Heart left ventricle (tissue), 16 donors: ENCODE data around the gene CIAPIN1. TPM values are rescaled to one million over a fixed set of nuclear protein-coding genes. Genes with fewer than 3 reads are reported as not detected.

Experiments used
- ATAC-seq, 4 donors: fragments of 200-7000 bp; cut with Tn5 transposase; one replicate each; pipeline ENCODE4 v1.9.1; 2020 to 2022; ENCODE audit warnings: moderate library complexity in 4 of 4, mild to moderate bottlenecking in 3 of 4, moderate number of reproducible peaks in 1 of 4
- DNase-seq, 5 donors: peaks; one replicate each; pipeline ENCODE4 v3.0.0-alpha.2; 2020
- H3K27ac ChIP-seq, 12 donors: fragments of 200-600 bp; sonication (generic) in 4 of 12; one replicate each; pipeline versions ENCODE4 v1.5.0 to v1.8.0; 2016 to 2022; ENCODE audit warnings: mild to moderate bottlenecking in 2 of 12
- H3K27me3 ChIP-seq, 9 donors: fragments of 200-600 bp; sonication (generic) in 2 of 9; one replicate each; pipeline versions ENCODE4 v1.5.1 to v1.8.0; 2016 to 2022; ENCODE audit warnings: mild to moderate bottlenecking in 3 of 9
- H3K36me3 ChIP-seq, 9 donors: fragments of 200-600 bp; sonication (generic) in 2 of 9; one replicate each; pipeline versions ENCODE4 v1.5.0 to v1.8.0; 2018 to 2022; ENCODE audit warnings: mild to moderate bottlenecking in 2 of 9
- H3K4me1 ChIP-seq, 12 donors: fragments of 200-600 bp; sonication (generic) in 4 of 12; one replicate each; pipeline versions ENCODE4 v1.5.0 to v1.8.0; 2016 to 2022; ENCODE audit warnings: mild to moderate bottlenecking in 3 of 12
- H3K4me3 ChIP-seq, 12 donors: fragments of 200-600 bp; sonication (generic) in 4 of 12; one replicate each; pipeline versions ENCODE4 v1.5.0 to v1.8.0; 2017 to 2022; ENCODE audit warnings: mild to moderate bottlenecking in 9 of 12, moderate library complexity in 4 of 12
- H3K9me3 ChIP-seq, 12 donors: fragments of 200-600 bp; sonication (generic) in 4 of 12; one replicate each; pipeline versions ENCODE4 v1.5.0 to v1.8.0; 2016 to 2022; ENCODE audit warnings: mild to moderate bottlenecking in 1 of 12
- POLR2A ChIP-seq, 2 donors: fragments of 450-650 bp; IDR thresholded peaks; one replicate each; pipeline ENCODE4 v1.6.1; 2017; ENCODE audit warnings: antibody characterized with exemption in 2 of 2, mild to moderate bottlenecking in 2 of 2, moderate library complexity in 2 of 2
- WGBS, 4 donors: extraction: QIAGEN DNeasy Blood & Tissue Kit in 2 of 4; methylation state at CpG; one replicate each; pipeline versions ENCODE4 v1.1.5 to v1.1.7; 2013 to 2018; 5-methylcytosine and 5-hydroxymethylcytosine counted together
- intact Hi-C, 10 donors: fragments of 100-400 bp; cut with DNase I; formaldehyde crosslinking; loops; one replicate each; pipeline versions ENCODE4 v1.11.1 to v1.14.2; 2022
- polyA plus RNA-seq, 2 donors: library from polyadenylated mRNA; stranded (reverse); fragments of 200-250 nt; gene quantifications; one replicate each; pipeline ENCODE4 v1.2.3, GENCODE V29; 2013
- total RNA-seq, 9 donors: library from RNA; depleted of rRNA in 2 of 9; stranded (reverse); fragments of >200 nt in 2 of 9; fragmentation: NEBNext Ultra II Directional in 3 of 9; extraction: Animal tissue kit (Norgen Biotek cat#: 25700) in 3 of 9; gene quantifications; one replicate each; pipeline versions ENCODE4 v1.1.0 to v1.2.4, GENCODE V29; 2016 to 2023
- TF ChIP-seq, protein P1 (sequence below), 12 donors: fragments of 200-600 bp; sonication (generic) in 4 of 12; IDR thresholded peaks; one replicate each; pipeline versions ENCODE4 v1.5.0 to v1.8.0; 2018 to 2022; ENCODE audit warnings: antibody characterized with exemption in 12 of 12, mild to moderate bottlenecking in 5 of 12
- donor health status: ischemic (EF 13 %, LVEDD 7.1; RV severe dilation, severe dysfunction).
- donor health status: healthy with polysubstance abuse.
- donor health status: DM: no; HTN: yes; CAD: no.
- donor health status: DM: no; HTN: no; CAD: no.
- donor health status: ischemic (EF 25% LVEDD 6.9; RV normal size, moderate dysfunction).
- donor health status: ischemic (EF 25% LVEDD 5.7; RV mildly dilated, moderate dysfunction).
- donor health status: healthy.
- donor health status: DM: yes; HTN: yes; CAD: no.
- donor health status: ischemic (EF 35%, LVEDD 5.7; RV mildly dilated, moderate dysfunction).
- donor health status: nonischemic (EF 11% LVEDD 7.7; RV severe dilation, severe dysfunction).
- donor health status: DM: yes; HTN: yes; CAD: no.
- donor health status: PGD.
- donor health status: ischemic (EF 29% LVEDD 5.4; RV normal size, mild dysfunction).
- donor health status: nonischemic (EF 23%, LVEDD 6.1; RV moderate dilation, normal function).

The CIAPIN1 gene
- total and polyA plus RNA-seq, 11 donors: 22.4 to 73.2 (median 51.7) TPM

DNA sequence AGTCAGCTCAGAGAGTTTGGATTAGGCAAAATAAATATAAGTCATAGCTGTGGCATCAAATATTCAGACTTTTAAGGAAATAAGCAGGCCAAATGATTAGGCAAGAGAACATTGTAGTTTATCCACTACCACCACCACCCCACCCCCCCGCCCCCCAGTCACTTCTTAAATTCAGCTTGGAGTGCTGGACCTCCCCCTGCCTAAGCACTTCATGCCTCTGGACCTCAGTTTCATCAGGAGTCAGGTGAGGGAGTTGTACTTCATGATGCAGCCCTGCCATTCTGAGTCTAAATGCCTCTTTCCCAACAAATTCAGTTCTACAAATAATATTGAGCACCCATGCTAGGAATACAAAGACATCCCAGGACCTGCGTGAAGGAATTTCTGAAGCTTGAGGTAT is 17.3 kb upstream of the CIAPIN1 start:
- 91 to 98% (median 96%) methylated on average over 2 of the region's 2 CpGs for WGBS, 4 donors
- H3K9me3 ChIP-seq: no peaks in the 10 kb centered on the region
- peaks cover 0 to 82% (median 74%) of the 10 kb centered on the region in 9 donors for H3K36me3 ChIP-seq
- no peak overlapping the region for H3K27ac ChIP-seq
- no peak for TF ChIP-seq POLR2A (IDR thresholded peaks at IDR 0.05)
- TF ChIP-seq, protein P1, sequence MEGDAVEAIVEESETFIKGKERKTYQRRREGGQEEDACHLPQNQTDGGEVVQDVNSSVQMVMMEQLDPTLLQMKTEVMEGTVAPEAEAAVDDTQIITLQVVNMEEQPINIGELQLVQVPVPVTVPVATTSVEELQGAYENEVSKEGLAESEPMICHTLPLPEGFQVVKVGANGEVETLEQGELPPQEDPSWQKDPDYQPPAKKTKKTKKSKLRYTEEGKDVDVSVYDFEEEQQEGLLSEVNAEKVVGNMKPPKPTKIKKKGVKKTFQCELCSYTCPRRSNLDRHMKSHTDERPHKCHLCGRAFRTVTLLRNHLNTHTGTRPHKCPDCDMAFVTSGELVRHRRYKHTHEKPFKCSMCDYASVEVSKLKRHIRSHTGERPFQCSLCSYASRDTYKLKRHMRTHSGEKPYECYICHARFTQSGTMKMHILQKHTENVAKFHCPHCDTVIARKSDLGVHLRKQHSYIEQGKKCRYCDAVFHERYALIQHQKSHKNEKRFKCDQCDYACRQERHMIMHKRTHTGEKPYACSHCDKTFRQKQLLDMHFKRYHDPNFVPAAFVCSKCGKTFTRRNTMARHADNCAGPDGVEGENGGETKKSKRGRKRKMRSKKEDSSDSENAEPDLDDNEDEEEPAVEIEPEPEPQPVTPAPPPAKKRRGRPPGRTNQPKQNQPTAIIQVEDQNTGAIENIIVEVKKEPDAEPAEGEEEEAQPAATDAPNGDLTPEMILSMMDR (IDR thresholded peaks at IDR 0.05): no peak
- ATAC-seq: no peak
- H3K4me1 ChIP-seq: peaks cover 0 to 32% (median 20%) of the 10 kb centered on the region in 12 donors
- H3K4me3 ChIP-seq: no peak overlapping the region
- no peaks in the 10 kb centered on the region for H3K27me3 ChIP-seq
- no peak for DNase-seq
- intact Hi-C loops: loop anchor here in 2 of 10 donors (5.0 kb wide), 1 partner anchor 53 kb away; no protein-coding TSS in a partner anchor

DNA sequence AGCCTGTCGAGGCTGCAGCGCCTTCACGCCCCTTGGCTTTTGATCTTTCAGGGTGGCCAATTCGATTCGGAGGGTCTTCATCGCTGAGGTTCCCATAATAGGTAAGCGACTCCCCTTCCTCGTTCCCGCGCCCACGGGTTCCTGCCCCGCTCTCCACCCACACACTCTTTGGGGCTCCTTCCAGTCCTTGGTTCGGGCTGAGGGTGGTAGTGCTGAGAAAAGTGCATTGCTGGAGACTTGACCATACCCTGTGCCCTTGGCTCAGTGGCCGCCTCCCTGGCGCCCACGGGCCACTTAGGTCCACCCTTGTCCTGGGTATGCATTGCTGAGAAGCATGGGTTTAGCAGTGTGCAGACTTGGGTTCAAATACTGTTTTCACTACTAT is 15.8 kb upstream of the CIAPIN1 start:
- peak in 3 of 4 donors; percentile 21 to 40 (median 40) for ATAC-seq
- Histone ChIP-seq H3K9me3 (no peaks in the 10 kb centered on the region), H3K27ac (peak overlapping the region; percentile 54 to 93 (median 86)), H3K4me3 (peak overlapping the region; percentile 67 to 99 (median 88)), H3K27me3 (no peaks in the 10 kb centered on the region), H3K4me1 (peaks cover 0 to 32% (median 20%) of the 10 kb centered on the region in 12 donors), H3K36me3 (peaks cover 0 to 82% (median 74%) of the 10 kb centered on the region in 9 donors)
- WGBS, 4 donors: 0 to 1% (median 1%) methylated on average over 16 of the region's 16 CpGs
- TF ChIP-seq, protein P1 (IDR thresholded peaks at IDR 0.05): no peak
- TF ChIP-seq POLR2A (IDR thresholded peaks at IDR 0.05): no peak
- no peak for DNase-seq
- intact Hi-C loops: loop anchor here in 3 of 10 donors (2.0 to 5.0 kb wide), 2 partner anchors 54 kb away; no protein-coding TSS in a partner anchor

DNA sequence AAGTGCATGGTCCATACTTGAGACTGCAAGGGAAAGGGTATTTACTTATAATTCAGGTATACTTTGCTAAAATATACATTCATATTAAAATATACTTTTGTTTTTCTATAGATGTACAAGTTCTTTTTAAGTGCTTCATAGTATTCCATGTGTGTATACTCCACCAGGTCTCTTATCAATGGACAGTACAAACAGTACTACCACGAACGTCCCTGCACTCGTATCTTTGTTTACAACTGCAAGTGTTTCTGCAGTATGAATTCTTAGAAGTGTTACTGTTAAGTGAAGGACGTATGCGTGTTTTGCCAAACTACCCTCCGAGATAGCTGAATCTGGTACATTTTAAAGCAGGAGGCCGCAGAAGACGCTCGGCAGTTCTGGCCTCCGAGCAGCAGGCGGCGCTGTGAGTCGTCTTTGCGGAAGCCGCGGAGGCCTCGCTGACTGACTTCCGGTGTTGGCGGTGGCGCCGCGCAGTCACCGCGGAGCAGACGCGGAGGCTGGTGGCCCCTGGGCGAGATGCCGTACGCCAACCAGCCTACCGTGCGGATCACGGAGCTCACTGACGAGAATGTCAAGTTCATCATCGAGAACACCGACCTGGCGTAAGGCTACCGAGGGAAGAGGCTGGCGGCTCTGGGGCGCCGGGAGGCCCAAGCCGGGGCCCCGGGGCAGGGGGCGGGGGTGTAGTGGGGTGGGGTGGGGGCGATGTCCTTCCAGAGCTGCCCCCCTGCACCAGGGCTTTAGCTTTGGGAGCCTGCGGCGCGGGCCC is 15.2 kb upstream of the CIAPIN1 start, which contains the start of gene POLR2C:
Gene POLR2C (plus strand): TSS at position 471 of the 769 bp plus-strand sequence. CDS start 46 bp downstream, at position 517.
- H3K27me3 ChIP-seq: no peaks in the 10 kb centered on the region
- intact Hi-C loops: loop anchor here in 3 of 10 donors (2.0 to 5.0 kb wide), 2 partner anchors 54 to 55 kb away; no protein-coding TSS in a partner anchor
- peak within 1 kb of the TSS; percentile 54 to 93 (median 86) for H3K27ac ChIP-seq
- peaks cover 0 to 32% (median 20%) of the 10 kb centered on the region in 12 donors for H3K4me1 ChIP-seq
- ATAC-seq (peak; percentile 81 to 92 (median 89)), DNase-seq (peak; percentile 87 to 95 (median 90))
- H3K9me3 ChIP-seq: no peaks in the 10 kb centered on the region
- H3K36me3 ChIP-seq: peaks cover 0 to 82% (median 74%) of the 10 kb centered on the region in 9 donors
- 1 to 2% (median 2%) methylated on average over 28 to 47 of the region's 47 CpGs for whole genome bisulfite sequencing, 4 donors
- peak within 1 kb of the TSS; percentile 67 to 99 (median 88) for H3K4me3 ChIP-seq
- TF ChIP-seq, protein P1 (IDR thresholded peaks at IDR 0.05): peak; percentile 90 to 99 (median 96)
- peak in 1 of 2 donors; percentile 83 for TF ChIP-seq POLR2A (IDR thresholded peaks at IDR 0.05)

DNA sequence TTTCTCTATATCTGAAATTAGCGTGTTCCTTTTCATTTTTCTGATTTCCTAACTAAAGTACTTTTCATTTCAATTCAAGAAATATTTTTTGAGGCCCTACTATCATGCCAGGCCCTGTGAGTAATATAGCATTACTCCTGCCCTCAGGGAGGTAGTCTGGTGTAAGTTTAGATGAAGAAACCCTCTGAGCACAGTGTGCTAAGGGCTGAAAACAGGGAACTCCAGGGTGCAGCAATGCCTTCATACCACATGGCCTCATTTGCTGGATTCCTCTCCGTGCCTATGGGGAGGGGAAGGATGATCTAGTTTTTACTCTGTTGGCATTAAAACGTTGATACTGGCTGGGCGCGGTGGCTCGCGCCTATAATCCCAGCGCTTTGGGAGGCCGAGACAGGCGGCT is 4.8 kb upstream of the CIAPIN1 start:
- Histone ChIP-seq H3K4me1 (peaks cover 0 to 20% (median 12%) of the 10 kb centered on the region in 12 donors), H3K27me3 (no peaks in the 10 kb centered on the region), H3K9me3 (no peaks in the 10 kb centered on the region), H3K27ac (no peak overlapping the region), H3K36me3 (peaks cover 0 to 65% (median 61%) of the 10 kb centered on the region in 9 donors), H3K4me3 (no peak overlapping the region)
- intact Hi-C loops: no loop called here
- TF ChIP-seq, protein P1 (IDR thresholded peaks at IDR 0.05): no peak
- TF ChIP-seq POLR2A (IDR thresholded peaks at IDR 0.05): no peak
- WGBS, 4 donors: 93 to 97% (median 95%) methylated on average over 10 of the region's 10 CpGs
- DNase-seq (no peak), ATAC-seq (no peak)
